Left ventricle myocardium inferior (tissue), 1 donor: ENCODE data around the gene CSNK2B. TPM values are rescaled to one million over a fixed set of nuclear protein-coding genes. Genes with fewer than 3 reads are reported as not detected.

ENCODE experiments used
- DNase-seq: peaks from one replicate; pipeline ENCODE4 v3.0.0-alpha.2; 2020
- H3K27ac ChIP-seq: fragments of 200-600 bp; replicated peaks from 2 replicates; pipeline ENCODE4 v1.8.0; 2021
- H3K27me3 ChIP-seq: fragments of 200-600 bp; 2 replicates; pipeline ENCODE4 v1.8.0; 2021; ENCODE audit warnings: low read depth
- H3K36me3 ChIP-seq: fragments of 200-600 bp; 2 replicates; pipeline ENCODE4 v1.8.0; 2021
- H3K4me1 ChIP-seq: fragments of 200-600 bp; 2 replicates; pipeline ENCODE4 v1.8.0; 2021
- H3K4me3 ChIP-seq: fragments of 200-600 bp; 2 replicates; pipeline ENCODE4 v1.8.0; 2021; ENCODE audit warnings: mild to moderate bottlenecking, moderate library complexity
- H3K9me3 ChIP-seq: fragments of 200-600 bp; replicated peaks from 2 replicates; pipeline ENCODE4 v1.8.0; 2021
- CTCF ChIP-seq: fragments of 200-600 bp; IDR thresholded peaks from 2 replicates; pipeline ENCODE4 v1.8.0; 2021; ENCODE audit warnings: antibody characterized with exemption, mild to moderate bottlenecking, borderline replicate concordance
- intact Hi-C: fragments of 100-400 bp; cut with micrococcal nuclease; formaldehyde crosslinking; loops from one replicate; pipeline ENCODE4 v1.11.0; 2022
- total RNA-seq: library from RNA; stranded (reverse); fragmentation: NEBNext Ultra II Directional; extraction: Animal tissue kit (Norgen Biotek cat#: 25700); gene quantifications from one replicate; pipeline ENCODE4 v1.2.1, GENCODE V29; 2021
- donor health status: DM: no; HTN: yes; CAD: no; lungs with severe emphysema.

CSNK2B gene
- total RNA-seq, 1 donor from 2014 or later = 105 TPM

- intact Hi-C loops = no loop called here
- TF ChIP-seq CTCF = no peak
Measured at GRCh38 chr6:31621320-31621939, 44.5 kb upstream of the CSNK2B start.

GRCh38 chr6:31621991-31622390, 43.9 kb upstream of the CSNK2B start:
- DNase-seq = no peak
- intact Hi-C loops = no loop called here
- Histone ChIP-seq H3K27ac (peak overlapping the region; percentile 96), H3K36me3 (peaks cover 42% of the 10 kb centered on the region), H3K4me1 (peaks cover 31% of the 10 kb centered on the region), H3K27me3 (no peaks in the 10 kb centered on the region), H3K9me3 (no peaks in the 10 kb centered on the region), H3K4me3 (peak overlapping the region; percentile 89)
- no peak for TF ChIP-seq CTCF

More at GRCh38 chr6:31621320-31621939, 44.5 kb upstream of the CSNK2B start:
- Histone ChIP-seq H3K36me3 (peaks cover 37% of the 10 kb centered on the region), H3K4me3 (peak overlapping the region; percentile 89), H3K4me1 (peaks cover 31% of the 10 kb centered on the region), H3K9me3 (no peaks in the 10 kb centered on the region), H3K27ac (peak overlapping the region; percentile 96), H3K27me3 (no peaks in the 10 kb centered on the region)
- DNase-seq = no peak

- intact Hi-C loops = no loop called here
- no peak for TF ChIP-seq CTCF
- Histone ChIP-seq H3K27ac (no peak overlapping the region), H3K27me3 (no peaks in the 10 kb centered on the region), H3K36me3 (peaks cover 49% of the 10 kb centered on the region), H3K4me1 (peaks cover 31% of the 10 kb centered on the region), H3K9me3 (no peaks in the 10 kb centered on the region), H3K4me3 (peak overlapping the region; percentile 89)
- DNase-seq = no peak
Measured at GRCh38 chr6:31622684-31623091, 43.2 kb upstream of the CSNK2B start.

GRCh38 chr6:31624070-31624469, 41.8 kb upstream of the CSNK2B start:
- H3K36me3 ChIP-seq = peaks cover 63% of the 10 kb centered on the region
- TF ChIP-seq CTCF = no peak
- DNase-seq = no peak
- no peak overlapping the region for H3K27ac ChIP-seq
- no peaks in the 10 kb centered on the region for H3K9me3 ChIP-seq
- intact Hi-C loops = no loop called here
- no peaks in the 10 kb centered on the region for H3K27me3 ChIP-seq
- H3K4me1 ChIP-seq = peaks cover 31% of the 10 kb centered on the region
- H3K4me3 ChIP-seq = no peak overlapping the region

GRCh38 chr6:31626952-31627351, 38.9 kb upstream of the CSNK2B start:
- Histone ChIP-seq H3K9me3 (no peaks in the 10 kb centered on the region), H3K36me3 (peaks cover 92% of the 10 kb centered on the region), H3K4me3 (no peak overlapping the region), H3K27me3 (no peaks in the 10 kb centered on the region), H3K27ac (no peak overlapping the region), H3K4me1 (peaks cover 11% of the 10 kb centered on the region)
- TF ChIP-seq CTCF = no peak
- intact Hi-C loops = no loop called here
- no peak for DNase-seq
